SK-N-MC (cell line): ENCODE measurements around the gene CAPN12.

Source experiments
- DNase-seq: peaks from one replicate; pipeline ENCODE4 v3.0.0-alpha.2; 2011; ENCODE audit warnings: low read depth, low spot score
- H3K27ac ChIP-seq: fragments of 200-600 bp; sonication (generic); 2 replicates; pipeline ENCODE4 v1.5.1; 2016; ENCODE audit warnings: mixed run types
- H3K36me3 ChIP-seq: fragments of 200-600 bp; sonication (generic); 2 replicates; pipeline ENCODE4 v1.6.1; 2017; ENCODE audit warnings: antibody characterized with exemption, low read length, mixed read lengths; ENCODE audit not compliant: insufficient read depth
- H3K4me3 ChIP-seq: fragments of 200-600 bp; sonication (generic); 2 replicates; pipeline ENCODE4 v1.5.1; 2016
- H3K9ac ChIP-seq: fragments of 200-600 bp; sonication (generic); 2 replicates; pipeline ENCODE4 v1.8.0; 2017; ENCODE audit warnings: mixed run types, mixed read lengths; ENCODE audit not compliant: insufficient read length
- H3K9me3 ChIP-seq: fragments of 200-600 bp; sonication (generic); 2 replicates; pipeline ENCODE4 v1.6.1; 2017; ENCODE audit warnings: low read depth, mild to moderate bottlenecking, antibody characterized with exemption, low read length, moderate library complexity, mixed read lengths
- EZH2 ChIP-seq: fragments of 200-600 bp; sonication (generic); IDR thresholded peaks from one replicate; pipeline ENCODE4 v1.6.1; 2017; ENCODE audit warnings: antibody characterized with exemption
- FOXP2 ChIP-seq: optimal IDR thresholded peaks from 2 replicates; pipeline ENCODE3; 2011; ENCODE audit warnings: mild to moderate bottlenecking, moderate library complexity; ENCODE audit not compliant: insufficient read depth; ENCODE audit errors: extremely low read length, control extremely low read depth
- POLR2AphosphoS5 ChIP-seq: IDR thresholded peaks from 2 replicates; pipeline ENCODE4 v1.6.1; 2012; ENCODE audit warnings: mild to moderate bottlenecking, low read depth, low read length, borderline replicate concordance

CAPN12 gene

GRCh38 chr19:38728752-38729541, 15.3 kb downstream of the CAPN12 start:
- TF ChIP-seq EZH2 (no peak), POLR2AphosphoS5 (no peak), FOXP2 (no peak)
- no peaks in the 10 kb centered on the region for H3K9me3 ChIP-seq
- no peak overlapping the region for H3K27ac ChIP-seq
- H3K9ac ChIP-seq, result no peak overlapping the region
- H3K36me3 ChIP-seq, result peaks cover 13% of the 10 kb centered on the region; the same call in 1 of the 2 replicates
- no peak overlapping the region for H3K4me3 ChIP-seq
- DNase-seq, result no peak

GRCh38 chr19:38727868-38728660, 16.2 kb downstream of the CAPN12 start:
- TF ChIP-seq FOXP2, result no peak
- no peak overlapping the region for H3K27ac ChIP-seq
- no peaks in the 10 kb centered on the region for H3K9me3 ChIP-seq
- no peak overlapping the region for H3K9ac ChIP-seq
- peaks cover 19% of the 10 kb centered on the region; the same call in 1 of the 2 replicates for H3K36me3 ChIP-seq
- no peak for DNase-seq
- H3K4me3 ChIP-seq, result no peak overlapping the region

- Histone ChIP-seq H3K9ac (no peak overlapping the region), H3K27ac (no peak overlapping the region), H3K36me3 (peaks cover 19% of the 10 kb centered on the region; the same call in 1 of the 2 replicates), H3K4me3 (no peak overlapping the region), H3K9me3 (no peaks in the 10 kb centered on the region)
- no peak for TF ChIP-seq FOXP2
- no peak for TF ChIP-seq EZH2
- no peak for TF ChIP-seq POLR2AphosphoS5
- DNase-seq, result no peak
Measured at GRCh38 chr19:38727306-38727867, 16.9 kb downstream of the CAPN12 start.

- H3K36me3 ChIP-seq, result peaks cover 19% of the 10 kb centered on the region; the same call in 1 of the 2 replicates
- TF ChIP-seq EZH2, result no peak
- no peak for TF ChIP-seq POLR2AphosphoS5
- no peak for TF ChIP-seq FOXP2
- H3K9ac ChIP-seq, result no peak overlapping the region
- H3K27ac ChIP-seq, result no peak overlapping the region
- no peaks in the 10 kb centered on the region for H3K9me3 ChIP-seq
- no peak overlapping the region for H3K4me3 ChIP-seq
- DNase-seq, result no peak
Measured at GRCh38 chr19:38726761-38727301, 17.4 kb downstream of the CAPN12 start.

- no peak overlapping the region for H3K27ac ChIP-seq
- DNase-seq, result no peak
Measured at GRCh38 chr19:38726284-38726673, 18.0 kb downstream of the CAPN12 start.

GRCh38 chr19:38725469-38726283, 18.6 kb downstream of the CAPN12 start:
- H3K27ac ChIP-seq, result no peak overlapping the region
- DNase-seq, result no peak
- H3K36me3 ChIP-seq, result peaks cover 23% of the 10 kb centered on the region; the same call in 1 of the 2 replicates
- H3K9ac ChIP-seq, result no peak overlapping the region
- H3K9me3 ChIP-seq, result no peaks in the 10 kb centered on the region
- no peak overlapping the region for H3K4me3 ChIP-seq
- no peak for TF ChIP-seq POLR2AphosphoS5
- TF ChIP-seq FOXP2, result no peak
- no peak for TF ChIP-seq EZH2

More at GRCh38 chr19:38726284-38726673, 18.0 kb downstream of the CAPN12 start:
- Histone ChIP-seq H3K36me3 (peaks cover 23% of the 10 kb centered on the region; the same call in 1 of the 2 replicates), H3K9me3 (no peaks in the 10 kb centered on the region), H3K4me3 (no peak overlapping the region), H3K9ac (no peak overlapping the region)
- TF ChIP-seq FOXP2 (no peak), EZH2 (no peak), POLR2AphosphoS5 (no peak)

- DNase-seq, result no peak
- Histone ChIP-seq H3K36me3 (peaks cover 23% of the 10 kb centered on the region; the same call in 1 of the 2 replicates), H3K27ac (no peak overlapping the region), H3K4me3 (no peak overlapping the region), H3K9ac (no peak overlapping the region), H3K9me3 (no peaks in the 10 kb centered on the region)
- no peak for TF ChIP-seq EZH2
- no peak for TF ChIP-seq FOXP2
- TF ChIP-seq POLR2AphosphoS5, result no peak
Measured at GRCh38 chr19:38723990-38724854, 20.1 kb downstream of the CAPN12 start.
